Esophagus muscularis mucosa (tissue), 4 donors: ENCODE results near the gene MYMK. TPM values are rescaled to one million over a fixed set of nuclear protein-coding genes. Genes with fewer than 3 reads are reported as not detected.

ENCODE experiments used
- DNase-seq: peaks from one replicate; pipeline ENCODE4 v3.0.0-alpha.2; 2017; ENCODE audit errors: extremely low spot score
- H3K27ac ChIP-seq, 4 donors: fragments of 200-600 bp; sonication (generic); replicated peaks in 1 of 4; 1 replicate in 3 of 4; 2 replicates in 1 of 4; pipeline ENCODE4 v1.5.1; 2016 to 2019; ENCODE audit warnings: mild to moderate bottlenecking in 1 of 4
- H3K27me3 ChIP-seq, 4 donors: fragments of 200-600 bp; sonication (generic); one replicate each; pipeline versions ENCODE4 v1.5.1 to v1.6.0; 2016 to 2019
- H3K36me3 ChIP-seq, 4 donors: fragments of 200-600 bp; sonication (generic); one replicate each; pipeline ENCODE4 v1.5.1; 2016 to 2019
- H3K4me1 ChIP-seq, 4 donors: fragments of 200-600 bp; sonication (generic); one replicate each; pipeline ENCODE4 v1.5.1; 2016 to 2019
- H3K4me3 ChIP-seq, 4 donors: fragments of 200-600 bp; sonication (generic); 1 replicate in 2 of 4; 2 replicates in 2 of 4; pipeline ENCODE4 v1.5.1; 2016 to 2019; ENCODE audit warnings: mild to moderate bottlenecking in 4 of 4, moderate library complexity in 1 of 4
- H3K9me3 ChIP-seq, 4 donors: fragments of 200-600 bp; sonication (generic); 1 replicate in 3 of 4; 2 replicates in 1 of 4; pipeline ENCODE4 v1.5.1; 2016 to 2019
- EP300 ChIP-seq: sonication (generic); formaldehyde crosslinking; IDR thresholded peaks from one replicate; pipeline ENCODE4 v1.6.1; 2017; ENCODE audit warnings: antibody characterized with exemption
- POLR2A ChIP-seq: fragments of 450-650 bp; IDR thresholded peaks from one replicate; pipeline ENCODE4 v1.6.1; 2017; ENCODE audit warnings: antibody characterized with exemption, moderate library complexity, mild to moderate bottlenecking, low read depth
- POLR2AphosphoS5 ChIP-seq, 2 donors: sonication (generic); formaldehyde crosslinking; IDR thresholded peaks; one replicate each; pipeline ENCODE4 v1.6.1; 2017; ENCODE audit warnings: antibody characterized with exemption in 2 of 2
- WGBS: methylation state at CpG from one replicate; pipeline ENCODE4 v1.1.5; 2018; 5-methylcytosine and 5-hydroxymethylcytosine counted together
- intact Hi-C: fragments of 100-400 bp; cut with DNase I; formaldehyde crosslinking; loops from one replicate; pipeline ENCODE4 v1.15.1; 2023
- total RNA-seq, 4 donors: library from RNA; depleted of rRNA; stranded (reverse); fragments of >200 nt; gene quantifications; one replicate each; pipeline versions ENCODE4 v1.1.0 to v1.2.1, GENCODE V29; 2016
- TF ChIP-seq, protein P1 (sequence below), 3 experiments: fragments of 200-600 bp in 2 of 3; fragments of 450-650 bp in 1 of 3; sonication (generic) in 2 of 3; IDR thresholded peaks; one replicate each; pipeline ENCODE4 v1.5.1; 2017 to 2019; ENCODE audit warnings: antibody characterized with exemption in 3 of 3, mild to moderate bottlenecking in 2 of 3, moderate library complexity in 1 of 3

Gene MYMK
- total RNA-seq, 4 donors from 2014 or later: not detected

DNA sequence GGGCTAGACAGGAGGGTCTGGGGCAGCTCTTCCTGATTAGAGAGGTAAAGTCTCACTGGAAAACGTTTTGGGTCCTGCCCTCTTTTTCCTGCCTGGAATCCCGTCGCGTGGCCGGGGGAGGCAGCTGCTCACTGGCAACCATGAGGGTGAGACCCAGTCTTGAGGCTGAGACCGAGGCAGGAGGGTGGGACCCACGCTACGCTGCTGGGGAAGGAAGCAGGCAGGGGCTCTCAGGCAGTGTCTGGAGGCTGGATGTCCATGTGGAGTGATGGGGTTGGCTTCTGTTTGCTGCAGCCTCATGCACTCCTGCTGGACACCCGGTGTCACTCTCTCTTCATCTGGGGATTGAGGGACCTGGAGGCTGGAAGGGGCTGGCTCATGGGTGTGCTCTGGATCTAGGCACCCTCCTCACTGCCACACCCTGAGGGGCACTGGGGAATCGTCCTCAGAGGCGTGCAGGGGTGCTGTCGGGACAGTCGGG lies 34.5 kb downstream of the MYMK start:
- Histone ChIP-seq H3K27me3 (peaks cover 0 to 66% (median 0%) of the 10 kb centered on the region in 4 donors), H3K27ac (no peak overlapping the region), H3K36me3 (no peaks in the 10 kb centered on the region), H3K4me3 (no peak overlapping the region), H3K9me3 (no peaks in the 10 kb centered on the region), H3K4me1 (peaks cover 11 to 25% (median 23%) of the 10 kb centered on the region in 4 donors)
- intact Hi-C loops: no loop called here
- no peak for DNase-seq
- 61% methylated on average over 8 of the region's 13 CpGs for WGBS
- TF ChIP-seq, protein P1, sequence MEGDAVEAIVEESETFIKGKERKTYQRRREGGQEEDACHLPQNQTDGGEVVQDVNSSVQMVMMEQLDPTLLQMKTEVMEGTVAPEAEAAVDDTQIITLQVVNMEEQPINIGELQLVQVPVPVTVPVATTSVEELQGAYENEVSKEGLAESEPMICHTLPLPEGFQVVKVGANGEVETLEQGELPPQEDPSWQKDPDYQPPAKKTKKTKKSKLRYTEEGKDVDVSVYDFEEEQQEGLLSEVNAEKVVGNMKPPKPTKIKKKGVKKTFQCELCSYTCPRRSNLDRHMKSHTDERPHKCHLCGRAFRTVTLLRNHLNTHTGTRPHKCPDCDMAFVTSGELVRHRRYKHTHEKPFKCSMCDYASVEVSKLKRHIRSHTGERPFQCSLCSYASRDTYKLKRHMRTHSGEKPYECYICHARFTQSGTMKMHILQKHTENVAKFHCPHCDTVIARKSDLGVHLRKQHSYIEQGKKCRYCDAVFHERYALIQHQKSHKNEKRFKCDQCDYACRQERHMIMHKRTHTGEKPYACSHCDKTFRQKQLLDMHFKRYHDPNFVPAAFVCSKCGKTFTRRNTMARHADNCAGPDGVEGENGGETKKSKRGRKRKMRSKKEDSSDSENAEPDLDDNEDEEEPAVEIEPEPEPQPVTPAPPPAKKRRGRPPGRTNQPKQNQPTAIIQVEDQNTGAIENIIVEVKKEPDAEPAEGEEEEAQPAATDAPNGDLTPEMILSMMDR (IDR thresholded peaks at IDR 0.05): no peak
- TF ChIP-seq POLR2AphosphoS5 (IDR thresholded peaks at IDR 0.05): no peak
- TF ChIP-seq EP300: no peak
- no peak for TF ChIP-seq POLR2A

DNA sequence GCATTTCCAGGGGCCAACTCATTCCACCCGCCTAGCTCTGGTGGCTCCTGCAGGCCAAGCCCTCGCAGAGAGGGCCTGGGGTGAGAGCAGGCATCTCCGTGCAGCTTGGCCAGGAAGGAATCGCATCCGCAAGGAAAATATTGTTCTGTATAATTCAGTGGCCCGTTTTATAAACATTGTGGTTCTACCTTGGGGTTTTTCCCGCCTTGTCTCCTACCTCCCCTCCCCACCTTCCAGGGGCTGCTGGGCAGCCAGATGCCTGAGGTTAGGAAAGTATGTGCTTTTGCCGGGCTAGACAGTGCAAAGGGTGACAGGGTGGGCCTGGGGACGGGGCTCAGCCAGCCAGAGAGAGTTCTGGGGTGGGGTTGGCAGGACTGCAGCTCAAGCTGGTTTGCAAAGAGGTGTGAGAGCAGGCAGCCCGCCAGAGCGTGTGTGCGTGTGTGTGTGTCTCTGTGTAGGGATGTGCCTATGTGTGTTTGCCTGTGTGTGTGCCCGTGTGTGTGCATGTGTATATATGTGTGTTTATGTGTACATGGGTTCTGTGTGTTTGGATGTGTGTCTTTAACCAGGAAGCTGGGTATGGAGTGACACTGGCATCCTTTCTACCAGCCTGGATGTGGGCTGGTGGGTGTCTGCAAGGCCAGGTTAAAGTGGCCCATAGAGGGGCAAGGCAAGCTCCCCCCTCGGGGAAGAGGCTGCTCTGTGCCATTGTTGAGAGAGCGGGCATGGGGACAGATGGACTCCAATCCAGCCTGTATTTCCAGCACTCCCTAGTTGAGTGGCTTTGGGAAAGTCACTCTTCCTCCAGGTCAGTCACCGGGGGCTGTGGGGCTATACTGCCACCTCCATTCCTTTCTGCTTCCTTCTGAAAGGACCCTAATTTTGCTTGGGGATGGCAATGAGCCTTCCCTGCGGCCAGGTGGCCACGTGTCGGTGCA lies 35.2 kb downstream of the MYMK start:
- Histone ChIP-seq H3K4me3 (no peak overlapping the region), H3K4me1 (peaks cover 11 to 25% (median 23%) of the 10 kb centered on the region in 4 donors), H3K36me3 (no peaks in the 10 kb centered on the region), H3K9me3 (no peaks in the 10 kb centered on the region), H3K27me3 (peaks cover 0 to 67% (median 0%) of the 10 kb centered on the region in 4 donors), H3K27ac (no peak overlapping the region)
- no peak for DNase-seq
- TF ChIP-seq POLR2AphosphoS5 (IDR thresholded peaks at IDR 0.05): no peak
- no peak for TF ChIP-seq POLR2A
- TF ChIP-seq, protein P1 (IDR thresholded peaks at IDR 0.05): no peak
- no peak for TF ChIP-seq EP300
- WGBS: 84% methylated on average over 19 of the region's 19 CpGs
- intact Hi-C loops: no loop called here

DNA sequence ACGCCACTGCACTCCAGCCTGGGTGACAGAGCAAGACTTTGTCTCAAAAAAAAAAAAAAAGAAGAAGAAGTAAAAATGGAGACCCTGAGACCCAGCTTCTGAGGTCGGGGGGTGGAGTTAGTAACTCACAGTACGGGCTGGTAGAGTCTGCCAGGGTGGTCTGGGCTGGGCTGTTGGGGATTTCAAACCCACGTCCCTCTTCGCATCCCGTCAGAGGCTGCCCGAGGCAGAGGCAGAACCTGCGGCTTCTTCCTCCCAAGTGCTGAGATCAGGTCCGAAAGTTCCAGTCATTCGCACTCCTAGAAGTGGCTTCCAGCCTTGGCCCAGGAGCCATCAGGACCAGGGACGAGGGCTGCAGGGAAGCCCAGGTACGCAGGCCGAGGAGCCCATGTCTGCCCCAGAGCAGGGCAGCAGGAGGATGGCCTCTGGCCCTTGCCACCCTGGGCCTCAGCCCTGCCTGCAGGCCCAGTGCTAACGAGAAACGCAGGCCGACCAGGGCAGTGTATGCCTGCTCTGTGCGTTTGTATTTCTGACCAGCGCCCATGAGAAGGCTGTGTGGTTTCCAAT lies 36.0 kb downstream of the MYMK start:
- TF ChIP-seq, protein P1 (IDR thresholded peaks at IDR 0.05): no peak
- TF ChIP-seq EP300 (no peak), POLR2AphosphoS5 (IDR thresholded peaks at IDR 0.05) (no peak), POLR2A (no peak)
- H3K9me3 ChIP-seq: no peaks in the 10 kb centered on the region
- H3K27ac ChIP-seq: no peak overlapping the region
- DNase-seq: no peak
- intact Hi-C loops: no loop called here
- H3K27me3 ChIP-seq: peaks cover 0 to 64% (median 0%) of the 10 kb centered on the region in 4 donors
- no peaks in the 10 kb centered on the region for H3K36me3 ChIP-seq
- H3K4me1 ChIP-seq: peaks cover 11 to 25% (median 23%) of the 10 kb centered on the region in 4 donors
- 87% methylated on average over 10 of the region's 18 CpGs for WGBS
- no peak overlapping the region for H3K4me3 ChIP-seq

DNA sequence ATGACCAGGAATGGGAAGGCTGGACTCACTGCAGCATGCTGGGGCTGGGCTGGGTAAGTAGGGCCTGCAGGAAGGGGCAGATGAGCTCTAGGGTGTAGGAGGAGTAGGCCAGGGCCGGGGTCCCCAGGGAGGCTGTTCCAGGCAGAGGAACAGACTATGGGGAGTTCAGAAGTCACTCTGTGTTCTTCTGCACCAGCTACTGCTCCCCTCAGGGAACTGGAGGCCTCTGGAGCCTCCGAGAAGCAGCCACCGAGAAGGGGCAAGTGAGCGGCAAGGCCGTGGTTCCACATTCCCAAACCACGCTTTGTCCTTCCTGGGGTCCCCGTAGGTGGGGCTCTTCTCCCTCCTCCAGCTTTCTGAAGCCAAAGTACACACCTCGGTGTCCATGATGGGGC lies 37.4 kb downstream of the MYMK start:
- Histone ChIP-seq H3K4me3 (no peak overlapping the region), H3K36me3 (no peaks in the 10 kb centered on the region), H3K9me3 (no peaks in the 10 kb centered on the region), H3K27me3 (peaks cover 0 to 67% (median 0%) of the 10 kb centered on the region in 4 donors), H3K27ac (peak overlapping the region in 3 of 4 donors; percentile 22 to 55 (median 46)), H3K4me1 (peaks cover 5 to 20% (median 18%) of the 10 kb centered on the region in 4 donors)
- 93% methylated on average over 8 of the region's 8 CpGs for WGBS
- no peak for DNase-seq
- intact Hi-C loops: loop anchor here (2.0 kb wide), 2 partner anchors 81 to 301 kb away; no protein-coding TSS in a partner anchor
- TF ChIP-seq EP300 (no peak), POLR2AphosphoS5 (IDR thresholded peaks at IDR 0.05) (no peak), POLR2A (no peak)
- TF ChIP-seq, protein P1 (IDR thresholded peaks at IDR 0.05): no peak
